PC-3 (cell line): Measurements from ENCODE around the gene NLRP9.

Experiments used
- CTCF ChIP-seq: fragments of 300-600 bp; sonication (generic); conservative IDR thresholded peaks from 2 replicates; pipeline ENCODE4 v1.5.1; 2017; ENCODE audit warnings: antibody characterized with exemption, low read depth, mild to moderate bottlenecking, low read length
- EZH2 ChIP-seq: fragments of 300-600 bp; sonication (generic); IDR thresholded peaks from one replicate; pipeline ENCODE4 v1.6.1; 2017; ENCODE audit warnings: antibody characterized with exemption, mild to moderate bottlenecking, low read length; ENCODE audit not compliant: unreplicated experiment
- EZH2phosphoT487 ChIP-seq: fragments of 300-600 bp; sonication (generic); IDR thresholded peaks from 2 replicates; pipeline ENCODE4 v1.6.1; 2018; ENCODE audit warnings: mild to moderate bottlenecking, antibody characterized with exemption, low read length, borderline replicate concordance

GRCh38 chr19:55717251-55717650 lies 21.0 kb downstream of the NLRP9 start:
- no peak for TF ChIP-seq CTCF
- TF ChIP-seq EZH2, result no peak
- TF ChIP-seq EZH2phosphoT487, result no peak
